Uterus (tissue), 2 donors: Measurements from ENCODE around the gene FOSL2.

Experiments used
- CTCF ChIP-seq, 4 experiments: fragments of 200-600 bp in 2 of 4; fragments of 450-650 bp in 2 of 4; sonication (generic) in 2 of 4; IDR thresholded peaks; one replicate each; pipeline ENCODE4 v1.5.1; 2016 to 2019; ENCODE audit warnings: antibody characterized with exemption in 4 of 4, mild to moderate bottlenecking in 2 of 4, moderate library complexity in 1 of 4
- POLR2A ChIP-seq, 2 donors: fragments of 450-650 bp; IDR thresholded peaks; one replicate each; pipeline ENCODE4 v1.6.1; 2016; ENCODE audit warnings: antibody characterized with exemption in 2 of 2, mild to moderate bottlenecking in 1 of 2, moderate library complexity in 1 of 2

GRCh38 chr2:28403370-28403956, 10.8 kb downstream of the FOSL2 start:
- TF ChIP-seq CTCF (IDR thresholded peaks at IDR 0.05) (no peak), POLR2A (IDR thresholded peaks at IDR 0.05) (no peak)
